Activated CD8-positive, alpha-beta T cell treated with anti-CD3 and anti-CD28 coated beads for 36 hours (primary cell): ENCODE results near the gene GRM8. TPM values are rescaled to one million over a fixed set of nuclear protein-coding genes. Genes with fewer than 3 reads are reported as not detected.

Experiments used
- ATAC-seq: fragments of 200-7000 bp; cut with Tn5 transposase; one replicate; pipeline ENCODE4 v1.10.0; 2021; ENCODE audit warnings: mild to moderate bottlenecking, moderate library complexity
- CTCF ChIA-PET: fragments of 350-600 bp; sonication (Branson Sonifier 250); formaldehyde crosslinking; loops from one replicate; lab custom pipeline; 2021; ENCODE audit warnings: antibody characterized with exemption; lab: Charles Lee
- POLR2A ChIA-PET: fragments of 350-600 bp; sonication (Branson Sonifier 250); formaldehyde crosslinking; loops from one replicate; lab custom pipeline; 2021; ENCODE audit warnings: antibody characterized with exemption; lab: Charles Lee
- DNase-seq: peaks from one replicate; pipeline ENCODE4 v3.0.0-alpha.2; 2020
- H3K27ac Mint-ChIP-seq: one replicate; pipeline ENCODE4 v1.8.0; 2021; ENCODE audit warnings: mild to moderate bottlenecking, mixed read lengths
- H3K27me3 Mint-ChIP-seq: one replicate; pipeline ENCODE4 v1.8.0; 2021; ENCODE audit warnings: mixed read lengths
- H3K36me3 Mint-ChIP-seq: one replicate; pipeline ENCODE4 v1.8.0; 2021; ENCODE audit warnings: low read depth, mixed read lengths
- H3K4me1 Mint-ChIP-seq: one replicate; pipeline ENCODE4 v1.8.0; 2021; ENCODE audit warnings: low read depth, mixed read lengths
- H3K4me3 Mint-ChIP-seq: one replicate; pipeline ENCODE4 v1.8.0; 2021; ENCODE audit warnings: mild to moderate bottlenecking, moderate library complexity, mixed read lengths
- H3K9me3 Mint-ChIP-seq: one replicate; pipeline ENCODE4 v1.8.0; 2021; ENCODE audit warnings: mixed read lengths
- intact Hi-C: fragments of 100-400 bp; cut with micrococcal nuclease; formaldehyde crosslinking; loops from one replicate; pipeline ENCODE4 v1.10.0; 2022
- total RNA-seq, 2 experiments: library from RNA; stranded (reverse); gene quantifications; one replicate each; pipeline ENCODE4 v1.2.3, GENCODE V29; 2021
- TF ChIP-seq, protein P1 (sequence below): fragments of 200-600 bp; IDR thresholded peaks from one replicate; pipeline ENCODE4 v1.8.0; 2022; ENCODE audit warnings: antibody characterized with exemption, mild to moderate bottlenecking

The GRM8 gene
- total RNA-seq, 2 experiments from 2014 or later = not detected

DNA sequence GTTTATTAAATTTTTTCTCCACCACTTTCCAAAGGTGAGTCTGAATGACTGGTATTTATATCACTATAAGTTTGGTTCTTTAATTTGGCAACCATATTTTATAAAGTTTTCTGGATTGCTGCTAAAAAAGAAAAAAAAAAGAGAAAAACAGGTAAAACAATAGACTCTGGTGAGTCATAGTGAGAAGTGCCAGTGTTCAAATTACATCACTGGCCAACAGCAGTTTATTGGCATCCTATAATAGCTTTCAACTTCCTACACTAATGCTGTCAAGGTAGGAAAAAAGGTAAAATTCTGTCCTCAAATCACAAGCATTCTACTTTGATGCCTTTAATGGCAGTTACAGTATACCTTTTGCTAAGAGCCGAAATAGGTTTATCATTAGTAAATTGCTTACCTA lies 808.8 kb downstream of the GRM8 start:
- Mint-ChIP-seq H3K36me3 (no peaks in the 10 kb centered on the region), H3K9me3 (no peaks in the 10 kb centered on the region), H3K27ac (no peak overlapping the region), H3K27me3 (no peaks in the 10 kb centered on the region), H3K4me3 (no peak overlapping the region), H3K4me1 (no peaks in the 10 kb centered on the region)
- TF ChIP-seq, protein P1, sequence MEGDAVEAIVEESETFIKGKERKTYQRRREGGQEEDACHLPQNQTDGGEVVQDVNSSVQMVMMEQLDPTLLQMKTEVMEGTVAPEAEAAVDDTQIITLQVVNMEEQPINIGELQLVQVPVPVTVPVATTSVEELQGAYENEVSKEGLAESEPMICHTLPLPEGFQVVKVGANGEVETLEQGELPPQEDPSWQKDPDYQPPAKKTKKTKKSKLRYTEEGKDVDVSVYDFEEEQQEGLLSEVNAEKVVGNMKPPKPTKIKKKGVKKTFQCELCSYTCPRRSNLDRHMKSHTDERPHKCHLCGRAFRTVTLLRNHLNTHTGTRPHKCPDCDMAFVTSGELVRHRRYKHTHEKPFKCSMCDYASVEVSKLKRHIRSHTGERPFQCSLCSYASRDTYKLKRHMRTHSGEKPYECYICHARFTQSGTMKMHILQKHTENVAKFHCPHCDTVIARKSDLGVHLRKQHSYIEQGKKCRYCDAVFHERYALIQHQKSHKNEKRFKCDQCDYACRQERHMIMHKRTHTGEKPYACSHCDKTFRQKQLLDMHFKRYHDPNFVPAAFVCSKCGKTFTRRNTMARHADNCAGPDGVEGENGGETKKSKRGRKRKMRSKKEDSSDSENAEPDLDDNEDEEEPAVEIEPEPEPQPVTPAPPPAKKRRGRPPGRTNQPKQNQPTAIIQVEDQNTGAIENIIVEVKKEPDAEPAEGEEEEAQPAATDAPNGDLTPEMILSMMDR = no peak
- intact Hi-C loops = no loop called here
- no peak for DNase-seq
- no peak for ATAC-seq
- CTCF ChIA-PET = no interaction called here
- POLR2A ChIA-PET = no interaction called here

DNA sequence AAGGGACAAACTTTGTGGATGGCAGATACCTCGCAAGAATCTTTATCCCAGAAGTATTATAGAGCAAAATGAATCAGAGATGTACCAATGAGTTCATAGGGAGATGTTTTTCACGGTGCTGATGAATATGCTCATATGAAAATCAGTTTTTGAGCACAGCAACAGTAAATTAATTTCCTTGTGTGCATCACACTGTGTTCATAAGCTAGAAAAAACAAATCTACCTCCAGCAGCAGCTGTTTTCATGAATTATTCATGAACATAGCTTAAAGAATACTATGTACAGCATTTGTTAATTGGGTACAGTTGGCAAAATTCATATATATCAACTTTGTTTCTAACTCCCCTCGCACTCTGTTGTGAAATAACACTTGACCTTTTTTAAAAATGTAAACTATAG lies 809.8 kb downstream of the GRM8 start:
- Mint-ChIP-seq H3K27me3 (no peaks in the 10 kb centered on the region), H3K4me3 (no peak overlapping the region), H3K4me1 (no peaks in the 10 kb centered on the region), H3K27ac (no peak overlapping the region), H3K9me3 (no peaks in the 10 kb centered on the region), H3K36me3 (no peaks in the 10 kb centered on the region)
- TF ChIP-seq, protein P1 = no peak
- intact Hi-C loops = no loop called here
- no peak for DNase-seq
- POLR2A ChIA-PET = no interaction called here
- CTCF ChIA-PET = no interaction called here
- no peak for ATAC-seq

- no peak overlapping the region for H3K27ac Mint-ChIP-seq
- H3K36me3 Mint-ChIP-seq = no peaks in the 10 kb centered on the region
- POLR2A ChIA-PET = no interaction called here
- intact Hi-C loops = no loop called here
- H3K4me3 Mint-ChIP-seq = no peak overlapping the region
- DNase-seq (no peak), ATAC-seq (no peak)
- TF ChIP-seq, protein P1 = no peak
- CTCF ChIA-PET = no interaction called here
- H3K9me3 Mint-ChIP-seq = no peaks in the 10 kb centered on the region
- no peaks in the 10 kb centered on the region for H3K27me3 Mint-ChIP-seq
- H3K4me1 Mint-ChIP-seq = no peaks in the 10 kb centered on the region
These were observed 811.0 kb downstream of the GRM8 start for GRCh38 chr7:126441745-126442144.

DNA sequence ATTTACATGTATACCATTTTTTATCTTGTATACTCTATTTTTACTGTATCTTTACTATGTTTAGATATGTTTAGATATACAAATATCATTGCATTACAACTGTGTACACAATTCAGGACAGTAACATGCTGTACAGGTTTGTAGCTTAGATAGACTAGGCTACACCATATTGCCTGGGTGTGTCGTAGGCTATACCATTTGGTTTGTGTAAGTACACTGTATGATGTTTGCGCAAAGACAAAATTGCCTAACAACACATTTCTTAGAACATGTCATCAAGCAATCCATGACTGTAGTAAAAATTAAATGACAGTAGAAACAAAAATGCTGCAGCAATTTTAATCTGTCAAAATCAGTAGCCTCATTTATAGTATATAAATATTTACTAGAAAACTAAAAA lies 812.2 kb downstream of the GRM8 start:
- no peak for DNase-seq
- ChIA-PET CTCF (interaction anchor here (1.1 kb wide), 1 partner anchor 11 kb away, joined by 3 read pairs; no protein-coding TSS in a partner anchor), POLR2A (no interaction called here)
- Mint-ChIP-seq H3K27ac (no peak overlapping the region), H3K9me3 (no peaks in the 10 kb centered on the region), H3K4me1 (no peaks in the 10 kb centered on the region), H3K36me3 (no peaks in the 10 kb centered on the region), H3K4me3 (no peak overlapping the region), H3K27me3 (no peaks in the 10 kb centered on the region)
- no peak for ATAC-seq
- intact Hi-C loops = no loop called here
- TF ChIP-seq, protein P1 = no peak

- ATAC-seq (no peak), DNase-seq (no peak)
- Mint-ChIP-seq H3K36me3 (no peaks in the 10 kb centered on the region), H3K4me3 (no peak overlapping the region), H3K9me3 (no peaks in the 10 kb centered on the region), H3K27ac (no peak overlapping the region), H3K27me3 (no peaks in the 10 kb centered on the region), H3K4me1 (no peaks in the 10 kb centered on the region)
- TF ChIP-seq, protein P1 = no peak
- CTCF ChIA-PET = no interaction called here
- intact Hi-C loops = no loop called here
- POLR2A ChIA-PET = no interaction called here
These were observed 816.4 kb downstream of the GRM8 start for GRCh38 chr7:126436213-126436868.
